Measurements from ENCODE around the gene DUSP15. TPM values are rescaled to one million over a fixed set of nuclear protein-coding genes. Genes with fewer than 3 reads are reported as not detected.
"Not testable (repeated sequence)": the region's sequence is repeated elsewhere in the genome, so short reads cannot be mapped to it uniquely, and the experiment has no call there.

Gene DUSP15
- total RNA-seq, 1 donor from 2014 or later: 6.0 TPM

DNA sequence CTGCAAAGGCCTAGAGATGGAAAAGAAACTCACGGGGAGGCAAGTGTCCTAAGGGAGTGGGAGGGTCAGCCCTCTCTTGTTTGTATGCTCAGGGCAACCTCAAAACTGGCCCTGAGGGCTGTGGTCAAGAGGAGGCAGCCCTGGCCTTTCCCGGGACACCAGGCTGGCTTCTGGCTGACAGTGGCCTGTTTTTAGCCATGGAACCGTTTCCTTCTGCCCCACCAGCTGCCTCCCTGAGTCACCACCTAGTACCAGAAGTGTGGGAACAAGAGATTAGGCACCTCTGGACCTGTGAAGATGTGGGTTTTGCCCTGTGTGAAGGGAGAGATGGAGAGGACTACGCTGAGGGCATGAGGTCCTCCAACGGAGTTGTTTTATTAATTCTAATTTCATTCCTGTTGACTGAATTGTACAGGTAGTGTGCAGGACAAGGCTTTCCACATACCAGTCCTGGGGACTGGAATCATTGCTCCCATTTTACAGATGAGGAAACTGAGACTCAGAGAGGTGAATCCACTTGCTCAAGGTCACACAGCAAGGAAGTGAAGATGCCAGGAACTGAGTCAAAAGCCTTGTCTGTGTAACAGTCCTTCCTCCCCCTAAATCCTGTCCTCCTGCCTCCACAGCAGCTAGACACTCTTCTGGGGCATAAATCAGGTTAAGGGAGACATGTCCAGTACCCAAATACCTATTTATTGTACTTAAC lies 30.4 kb downstream of the DUSP15 start:
- DNase-seq (ENCODE audit: low spot score): no peak

GRCh38 chr20:31838646-31839292 lies 31.6 kb downstream of the DUSP15 start:
- DNase-seq (ENCODE audit: low spot score): no peak

GRCh38 chr20:31837896-31838397 lies 32.4 kb downstream of the DUSP15 start:
- DNase-seq (ENCODE audit: low spot score): peak; percentile 58

- no peak for DNase-seq (ENCODE audit: low spot score)
These were observed 33.3 kb downstream of the DUSP15 start for GRCh38 chr20:31836853-31837608.

DNA sequence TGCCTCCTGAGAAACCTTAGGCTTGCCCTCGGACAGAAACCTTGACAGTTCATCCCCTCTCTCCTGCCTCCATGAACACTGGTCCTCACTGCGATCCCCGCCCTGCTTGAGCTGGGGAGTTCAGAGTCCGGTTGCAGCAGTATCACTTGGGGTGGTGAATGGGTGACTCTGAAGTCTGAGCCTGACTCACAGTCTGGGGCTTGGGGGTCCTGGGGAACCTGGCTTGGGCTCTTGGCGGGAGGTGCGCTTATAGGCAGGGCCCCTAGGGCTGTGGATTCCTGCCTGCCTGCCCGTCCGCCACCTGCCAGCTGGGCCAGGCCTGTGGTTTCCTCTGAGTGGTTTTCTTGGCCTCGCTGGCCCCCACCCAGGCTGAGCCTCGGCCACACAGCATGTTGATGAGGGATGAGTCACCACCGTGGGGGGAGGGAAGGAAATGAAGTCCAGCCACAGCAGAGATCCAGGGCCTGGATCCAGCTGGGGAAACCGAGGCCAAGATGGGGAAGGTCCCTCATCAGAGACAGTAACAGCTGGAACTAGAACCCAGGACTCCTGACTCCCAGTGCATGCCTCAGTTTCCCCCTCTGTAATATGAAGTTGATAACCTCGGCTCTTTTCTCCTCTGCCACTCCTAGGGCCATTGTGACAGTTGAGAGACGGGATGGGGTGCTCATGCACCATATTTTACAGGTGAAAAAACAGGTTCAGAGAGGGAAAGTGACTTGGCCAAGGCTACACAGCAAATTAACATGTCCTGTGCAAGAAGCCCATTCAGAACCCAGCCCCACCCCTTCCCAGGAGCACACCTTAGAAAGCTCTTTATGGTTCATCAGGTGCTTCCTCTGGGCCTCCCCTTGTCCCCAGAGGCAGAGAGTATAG lies 34.1 kb downstream of the DUSP15 start:
- DNase-seq (ENCODE audit: low spot score): peak; percentile 78

DNA sequence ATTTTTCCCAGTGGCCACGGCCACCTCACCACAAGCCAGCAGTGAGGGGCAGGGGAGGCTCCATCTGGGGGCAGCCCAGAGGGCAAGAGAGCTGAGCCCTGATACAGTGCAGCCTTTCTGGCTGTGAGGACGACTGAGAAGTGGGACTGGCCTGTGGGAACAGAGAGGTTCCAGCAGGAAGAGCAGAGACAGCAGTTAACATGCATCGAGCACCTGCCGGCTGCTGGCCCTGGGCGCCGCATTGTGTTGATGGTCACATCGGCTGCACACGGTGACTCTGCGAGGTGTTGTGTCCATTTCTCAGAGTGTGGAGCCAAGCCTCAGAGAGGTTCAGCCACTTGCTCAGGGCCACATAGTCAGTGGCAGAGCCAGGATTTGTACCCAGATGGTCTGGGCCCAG lies 34.8 kb downstream of the DUSP15 start:
- no peak for DNase-seq (ENCODE audit: low spot score)

- DNase-seq (ENCODE audit: low spot score): peak; percentile 63
These were observed 36.3 kb downstream of the DUSP15 start for GRCh38 chr20:31833931-31834521.

DNA sequence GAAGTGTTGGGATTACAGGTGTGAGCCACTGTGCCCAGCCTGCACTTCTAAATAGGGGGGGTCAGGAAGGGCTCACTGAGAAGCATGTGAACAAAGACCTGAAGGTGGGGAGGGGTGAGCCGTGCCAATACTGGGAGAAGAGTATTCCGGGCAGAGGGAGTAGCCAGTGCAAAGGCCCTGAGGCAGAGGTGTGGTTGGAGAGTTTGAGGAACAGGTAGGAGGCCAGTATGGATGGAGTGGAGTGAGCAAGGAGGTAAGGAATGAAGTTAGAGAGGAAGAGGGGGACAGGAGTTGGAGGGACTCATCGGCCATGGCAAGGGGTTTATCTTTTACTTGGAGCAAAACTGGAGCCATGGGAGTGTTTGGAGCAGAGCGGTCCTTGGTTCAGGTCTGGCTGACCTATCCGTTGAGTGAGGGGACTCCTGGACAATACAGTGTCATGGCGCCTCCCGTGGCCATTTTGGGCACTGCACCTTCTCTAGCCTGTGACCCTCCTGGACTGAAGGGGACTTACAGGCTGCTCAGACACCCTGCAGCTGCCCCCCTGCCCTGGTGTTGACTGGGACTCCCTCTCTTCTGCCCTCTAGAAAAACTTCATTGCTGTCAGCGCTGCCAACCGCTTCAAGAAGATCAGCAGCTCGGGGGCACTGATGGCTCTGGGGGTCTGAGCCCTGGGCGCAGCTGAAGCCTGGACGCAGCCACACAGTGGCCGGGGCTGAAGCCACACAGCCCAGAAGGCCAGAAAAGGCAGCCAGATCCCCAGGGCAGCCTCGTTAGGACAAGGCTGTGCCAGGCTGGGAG lies 37.0 kb downstream of the DUSP15 start:
- peak; percentile 59 for DNase-seq (ENCODE audit: low spot score)

DNA sequence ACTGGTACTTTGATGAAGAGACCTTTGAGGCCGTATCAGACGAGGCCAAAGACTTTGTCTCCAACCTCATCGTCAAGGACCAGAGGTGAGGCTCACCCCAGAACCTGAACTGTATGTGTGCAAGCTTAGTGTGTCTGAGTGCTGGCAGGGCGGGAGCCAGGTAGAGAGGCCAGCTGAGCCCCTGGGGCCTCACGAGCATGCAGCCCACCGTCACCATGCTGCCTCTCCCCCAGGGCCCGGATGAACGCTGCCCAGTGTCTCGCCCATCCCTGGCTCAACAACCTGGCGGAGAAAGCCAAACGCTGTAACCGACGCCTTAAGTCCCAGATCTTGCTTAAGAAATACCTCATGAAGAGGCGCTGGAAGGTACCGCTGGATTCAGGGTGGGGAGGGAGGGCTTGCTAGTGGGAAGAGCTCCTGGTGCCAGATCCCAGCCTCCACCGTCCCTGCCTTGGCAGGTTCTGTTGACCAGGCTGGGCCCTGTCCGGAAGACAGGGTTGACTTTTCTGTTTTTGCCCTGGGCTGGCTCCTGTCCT lies 38.5 kb downstream of the DUSP15 start:
- no peak for DNase-seq (ENCODE audit: low spot score)

DNA sequence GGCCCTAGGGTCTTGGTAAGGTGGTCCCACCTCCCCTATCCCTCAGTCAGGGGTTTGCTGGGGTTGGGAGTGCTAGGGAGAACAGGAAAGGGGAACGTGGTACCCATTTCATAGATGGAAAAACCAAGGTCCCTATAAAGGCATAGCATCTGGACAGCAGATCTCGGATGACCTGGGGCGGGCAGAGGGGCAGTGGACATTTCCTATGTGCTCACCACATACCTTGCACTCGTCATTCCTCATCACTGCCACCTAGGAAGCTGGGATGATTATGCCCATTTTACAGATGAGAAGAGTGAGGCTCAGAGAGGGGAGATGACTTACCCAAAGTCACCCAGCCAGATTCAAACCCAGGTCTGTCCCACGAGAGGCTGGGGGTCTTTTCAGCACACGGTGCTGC lies 39.1 kb downstream of the DUSP15 start:
- DNase-seq (ENCODE audit: low spot score): no peak

GRCh38 chr20:31830406-31830981 lies 39.8 kb downstream of the DUSP15 start:
- no peak for DNase-seq (ENCODE audit: low spot score)

DNA sequence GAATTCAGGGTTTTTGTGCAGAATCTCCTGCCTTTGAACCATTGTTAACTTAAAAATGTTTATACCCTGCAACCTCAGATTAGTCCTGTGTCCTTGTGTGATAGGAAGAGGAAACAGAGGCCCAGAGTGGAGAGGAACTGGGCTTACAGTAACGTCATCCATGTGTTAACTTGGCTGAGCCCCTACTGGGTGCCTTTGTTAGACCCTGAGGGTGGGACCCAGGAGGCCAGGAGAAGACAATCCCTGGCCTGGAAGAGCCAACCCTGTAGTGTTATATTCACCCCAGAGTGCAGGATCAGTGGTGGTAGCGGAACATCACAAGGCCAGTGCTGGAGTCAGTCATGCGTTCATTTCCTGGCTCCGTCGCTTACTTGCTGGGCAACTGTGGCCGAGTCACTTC lies 40.6 kb downstream of the DUSP15 start:
- no peak for DNase-seq (ENCODE audit: low spot score)

GRCh38 chr20:31828016-31828415 lies 42.3 kb downstream of the DUSP15 start:
- DNase-seq (ENCODE audit: low spot score): not testable (repeated sequence)

DNA sequence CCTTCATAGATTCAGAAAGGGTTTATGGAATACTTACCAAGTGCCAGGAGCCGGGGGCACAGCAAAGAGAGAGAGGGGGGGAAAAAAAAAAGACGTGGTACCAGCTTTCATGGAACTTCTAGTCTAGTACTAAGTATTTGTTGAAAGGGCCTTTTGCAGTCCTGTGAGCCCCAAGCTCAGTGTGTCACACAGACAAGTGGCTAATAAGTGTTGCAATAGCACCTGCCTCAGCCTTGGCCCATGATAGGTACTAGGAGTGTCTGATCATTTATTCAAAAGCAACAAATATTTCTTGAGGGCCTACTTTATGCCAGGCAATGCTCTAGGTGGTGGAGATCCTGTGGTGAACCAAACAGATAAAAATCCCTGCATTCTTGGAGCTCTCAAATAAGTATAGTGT lies 43.3 kb downstream of the DUSP15 start:
- DNase-seq (ENCODE audit: low spot score): no peak

DNA sequence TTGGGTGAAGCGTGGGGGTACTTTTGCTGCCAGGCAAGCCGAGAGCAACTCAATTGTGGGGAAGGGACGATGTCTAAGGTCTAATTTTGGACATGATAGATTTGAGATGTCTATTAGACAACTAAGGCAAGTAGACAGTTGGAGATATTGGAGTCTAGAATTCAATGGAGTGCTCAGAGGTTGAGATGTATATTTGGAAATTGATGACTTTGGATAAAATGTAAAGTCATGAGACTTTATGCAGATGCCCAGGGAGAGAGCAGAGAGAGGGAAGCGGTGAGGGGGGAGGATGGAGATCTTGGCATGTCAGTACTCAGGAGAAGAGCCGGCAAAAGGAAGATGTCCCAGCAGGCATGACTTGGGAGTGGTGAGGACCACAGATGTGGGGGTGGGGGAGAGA lies 44.3 kb downstream of the DUSP15 start:
- DNase-seq (ENCODE audit: low spot score): no peak

DNA sequence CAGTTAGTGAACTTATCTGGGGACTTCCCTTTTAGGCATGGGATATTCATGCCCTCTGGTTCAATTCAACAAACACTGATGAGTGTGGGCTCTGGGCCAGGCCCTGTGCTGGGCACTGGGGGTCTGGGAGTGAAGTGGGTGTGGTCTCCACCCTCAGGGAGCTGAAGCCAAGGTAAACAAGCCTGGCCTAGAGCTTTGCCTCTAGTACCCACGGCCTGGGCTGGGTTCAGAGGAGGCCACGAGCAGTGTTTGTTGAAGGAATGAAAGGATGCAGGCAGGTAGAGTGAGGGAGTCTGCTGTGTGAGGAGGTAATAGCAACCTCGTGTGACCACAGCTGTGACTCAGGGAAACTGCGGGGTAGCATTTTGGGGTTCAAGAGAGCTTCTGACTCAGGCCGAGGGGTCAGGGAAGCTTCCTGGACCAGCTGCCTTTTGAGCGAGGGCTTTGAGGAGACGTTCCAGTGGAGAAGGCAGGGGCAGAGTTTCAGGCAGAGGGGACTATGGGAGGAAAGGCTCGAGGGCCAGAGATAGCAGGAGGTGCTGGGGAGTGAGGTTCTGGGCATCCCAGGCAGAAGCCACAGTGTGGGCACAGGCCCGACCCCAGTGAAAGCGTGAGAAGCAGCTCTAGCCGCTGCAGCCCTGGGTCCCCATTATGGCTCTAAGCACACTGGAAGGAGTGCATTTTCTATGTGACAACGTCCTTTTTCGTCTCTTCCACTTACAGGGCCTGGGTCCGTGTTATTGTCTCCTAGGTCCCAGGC lies 45.6 kb downstream of the DUSP15 start:
- no peak for DNase-seq (ENCODE audit: low spot score)

DNA sequence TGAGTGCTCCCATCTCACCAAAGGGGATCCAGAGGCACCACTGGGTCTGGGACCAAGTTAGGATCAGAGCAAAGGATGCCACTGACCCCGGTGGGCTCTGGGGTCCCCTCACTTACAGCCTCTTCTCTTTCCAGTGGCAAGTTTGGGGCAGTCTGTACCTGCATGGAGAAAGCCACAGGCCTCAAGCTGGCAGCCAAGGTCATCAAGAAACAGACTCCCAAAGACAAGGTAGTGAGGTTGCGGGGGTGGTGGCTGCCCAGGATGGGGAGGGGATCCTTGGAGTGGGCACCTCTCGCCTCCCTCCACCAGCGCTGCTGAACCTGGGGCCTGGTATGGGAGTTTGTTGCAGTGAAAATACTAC lies 46.2 kb downstream of the DUSP15 start:
- DNase-seq (ENCODE audit: low spot score): no peak

GRCh38 chr20:31823360-31824124 lies 46.8 kb downstream of the DUSP15 start:
- DNase-seq (ENCODE audit: low spot score): no peak
